Fibroblast of skin of left biceps (primary cell): ENCODE results near the gene CTNNA1.
A peak's percentile ranks its signal among the peaks of the same experiment; 100 is the strongest.
"Not testable (repeated sequence)": the region's sequence is repeated elsewhere in the genome, so short reads cannot be mapped to it uniquely, and the experiment has no call there.

ENCODE experiments used
- DNase-seq, 2 experiments: peaks; one replicate each; pipeline ENCODE4 v3.0.0-alpha.2; 2013; ENCODE audit warnings: low read depth in 2 of 2

Gene CTNNA1

GRCh38 chr5:138809391-138809790, 56.2 kb downstream of the CTNNA1 start:
- DNase-seq, result peak in 1 of 2 experiments; percentile 43

DNA sequence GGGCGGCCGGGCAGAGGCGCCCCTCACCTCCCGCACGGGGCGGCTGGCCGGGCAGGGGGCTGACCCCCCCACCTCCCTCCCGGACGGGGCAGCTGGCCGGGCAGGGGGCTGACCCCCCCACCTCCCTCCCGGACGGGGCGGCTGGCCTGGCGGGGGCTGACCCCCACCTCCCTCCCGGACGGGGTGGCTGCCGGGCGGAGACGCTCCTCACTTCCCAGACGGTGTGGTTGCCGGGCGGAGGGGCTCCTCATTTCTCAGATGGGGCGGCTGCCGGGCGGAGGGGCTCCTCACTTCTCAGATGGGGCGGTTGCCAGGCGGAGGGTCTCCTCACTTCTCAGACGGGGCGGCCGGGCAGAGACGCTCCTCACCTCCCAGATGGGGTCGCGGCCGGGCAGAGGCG, 57.6 kb downstream of the CTNNA1 start:
- not testable (repeated sequence) for DNase-seq

DNA sequence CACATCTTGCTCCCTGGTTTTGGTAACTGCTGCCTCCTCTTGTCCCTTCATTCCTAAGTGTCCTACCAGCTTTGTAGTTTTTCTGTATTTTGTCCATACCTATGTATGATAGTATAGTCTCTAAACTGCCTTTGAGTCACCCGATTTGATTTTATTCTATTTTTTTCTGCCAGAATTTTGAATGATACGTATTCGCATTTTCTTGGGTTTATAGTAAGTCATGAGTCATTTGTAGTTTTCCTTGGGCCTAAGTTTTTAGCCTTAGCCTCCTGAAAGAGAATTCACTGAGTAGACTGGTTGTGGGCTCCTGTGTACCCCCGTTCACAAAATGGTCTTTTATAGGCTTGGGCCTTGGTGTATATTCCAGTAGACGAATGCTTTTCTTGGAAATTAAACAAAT, 62.3 kb downstream of the CTNNA1 start:
- DNase-seq, result no peak

GRCh38 chr5:138817241-138817640, 64.0 kb downstream of the CTNNA1 start:
- DNase-seq, result no peak

DNA sequence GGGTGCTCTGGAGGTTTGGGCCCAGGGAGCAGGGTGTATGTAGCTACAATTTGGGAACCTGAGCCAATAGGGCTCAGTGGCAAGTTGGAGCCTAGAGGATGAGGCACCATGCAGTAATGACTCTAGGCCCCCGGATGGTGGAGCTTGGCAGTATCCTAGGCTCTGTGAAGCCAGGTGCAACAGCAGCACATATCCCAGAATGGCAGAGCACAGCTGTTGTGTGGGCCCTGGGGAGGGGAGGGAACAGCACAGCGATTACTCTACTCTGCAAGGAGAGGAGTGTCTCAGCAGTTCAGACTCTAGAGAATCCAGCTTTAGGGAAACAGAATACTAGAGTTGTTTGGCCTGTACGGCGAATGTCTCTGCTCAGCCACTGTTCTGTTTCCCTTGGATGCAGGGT, 65.9 kb downstream of the CTNNA1 start:
- DNase-seq, result no peak

- no peak for DNase-seq
These were observed 67.5 kb downstream of the CTNNA1 start for GRCh38 chr5:138820695-138821094.

GRCh38 chr5:138824516-138824915, 71.3 kb downstream of the CTNNA1 start:
- DNase-seq, result no peak

DNA sequence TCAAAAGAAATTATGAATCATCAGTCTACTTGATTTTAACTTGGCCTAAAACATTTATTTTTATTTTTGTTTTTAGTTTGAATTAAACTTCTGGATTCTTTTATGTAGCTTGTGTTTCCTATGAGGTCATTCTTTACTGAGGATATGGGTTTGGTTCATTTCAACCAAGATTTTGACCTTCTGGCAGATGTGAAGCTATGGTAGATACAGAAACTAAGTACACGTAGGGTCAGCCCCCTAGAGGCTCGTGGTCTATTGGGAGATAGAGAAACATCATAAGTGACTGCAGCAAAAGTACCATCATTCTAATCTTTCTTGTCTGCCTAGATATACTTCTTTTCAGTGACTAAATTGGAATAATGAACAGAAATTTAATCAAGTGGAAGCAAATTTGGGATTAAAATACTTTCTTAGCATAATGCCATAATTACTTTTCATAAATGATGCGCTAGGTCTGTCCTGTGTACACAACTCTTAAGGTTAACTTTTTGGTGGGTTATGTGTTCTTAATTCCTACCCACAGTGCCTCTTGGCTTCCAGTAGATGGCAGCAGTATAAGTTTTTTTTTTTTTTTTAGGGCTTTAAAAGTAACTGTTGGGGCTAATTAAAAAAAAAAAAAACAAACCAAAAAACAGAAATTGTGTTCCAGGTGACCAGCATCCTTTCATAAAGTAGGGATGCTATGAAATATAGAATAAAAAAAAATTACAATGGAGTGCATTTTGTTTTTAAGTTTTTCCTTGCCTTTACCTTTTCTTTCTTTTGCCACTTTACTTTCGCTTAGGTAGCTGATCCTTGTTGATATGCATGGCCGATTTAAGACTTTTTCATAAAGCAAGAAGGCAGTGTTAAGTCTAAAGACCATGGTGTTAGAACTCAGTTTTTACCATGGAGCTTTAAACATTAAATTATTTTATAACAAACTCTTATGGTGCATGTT, 72.0 kb downstream of the CTNNA1 start:
- DNase-seq, result no peak

DNA sequence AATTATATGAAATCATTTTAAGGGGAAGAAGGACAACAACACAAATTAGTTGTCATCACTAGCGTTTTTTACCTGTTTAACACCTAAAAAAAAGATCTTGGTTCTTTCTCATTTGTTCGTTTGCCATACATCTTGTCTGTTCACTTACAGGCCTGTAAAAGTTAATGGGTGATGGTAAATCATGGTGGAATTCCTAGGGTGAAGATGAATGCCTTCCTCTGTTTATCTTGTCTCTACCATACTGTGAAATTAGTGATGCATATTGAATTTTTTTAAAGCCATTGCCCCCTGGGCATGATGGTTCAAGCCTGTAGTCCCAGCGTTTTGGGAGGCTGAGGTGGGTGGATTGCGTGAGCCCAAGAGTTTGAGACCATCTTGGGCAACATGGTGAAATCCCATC, 75.3 kb downstream of the CTNNA1 start:
- no peak for DNase-seq

GRCh38 chr5:138829341-138829740, 76.1 kb downstream of the CTNNA1 start:
- no peak for DNase-seq

- no peak for DNase-seq
These were observed 78.5 kb downstream of the CTNNA1 start for GRCh38 chr5:138831703-138832102.

DNA sequence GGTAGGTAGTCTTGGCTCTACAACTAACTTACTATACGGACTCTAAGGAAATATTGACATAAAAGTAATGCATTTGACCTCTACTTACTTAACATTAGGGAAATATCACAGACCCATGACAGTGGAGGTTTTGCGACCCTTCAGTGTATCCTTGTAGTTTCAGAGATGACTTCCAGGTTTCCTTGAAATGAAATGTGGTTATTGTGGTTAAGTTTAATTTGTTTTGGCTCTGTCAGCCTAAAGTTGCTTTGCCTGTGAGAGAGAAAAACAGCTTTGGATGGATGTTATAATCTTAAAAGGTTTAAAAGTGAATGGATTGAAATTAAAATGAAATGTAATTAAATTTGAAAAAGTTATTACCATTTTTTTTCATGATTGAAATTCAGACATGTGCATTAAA, 79.0 kb downstream of the CTNNA1 start:
- no peak for DNase-seq

GRCh38 chr5:138833080-138833479, 79.9 kb downstream of the CTNNA1 start:
- DNase-seq, result no peak

DNA sequence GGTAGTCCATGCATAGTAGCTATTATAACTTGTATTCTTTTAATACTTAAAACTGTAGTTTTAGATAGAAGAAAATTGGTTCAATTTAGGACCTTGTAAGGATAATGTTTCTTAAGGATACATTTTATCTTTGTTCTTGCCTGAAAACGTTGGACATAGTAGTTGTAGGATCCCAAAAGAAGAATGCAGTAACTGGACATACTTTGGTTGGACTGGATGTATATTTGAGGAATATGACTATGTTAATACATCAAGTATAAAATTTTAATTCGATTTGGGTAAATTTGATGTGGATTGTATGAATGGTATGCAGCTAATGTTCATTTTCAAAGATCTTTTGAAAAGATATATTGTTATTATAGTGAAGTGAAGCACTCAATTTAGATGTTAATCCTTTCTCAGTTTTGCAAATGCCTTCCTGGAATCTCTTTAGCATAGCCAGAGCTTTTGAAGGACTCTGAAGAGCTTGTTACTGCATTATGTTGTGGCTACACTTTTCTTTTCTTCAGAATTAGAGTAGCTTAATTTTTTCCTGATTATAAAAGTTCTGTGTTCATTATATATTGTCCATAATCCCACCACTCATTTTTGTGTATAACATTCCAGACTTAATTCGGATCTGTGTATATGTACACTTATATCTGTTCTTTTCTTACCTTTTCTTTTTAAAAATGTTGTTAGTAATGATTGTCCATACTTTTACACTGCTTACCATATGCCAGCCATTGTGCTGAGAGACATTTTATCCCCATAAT, 80.7 kb downstream of the CTNNA1 start:
- DNase-seq, result no peak

DNA sequence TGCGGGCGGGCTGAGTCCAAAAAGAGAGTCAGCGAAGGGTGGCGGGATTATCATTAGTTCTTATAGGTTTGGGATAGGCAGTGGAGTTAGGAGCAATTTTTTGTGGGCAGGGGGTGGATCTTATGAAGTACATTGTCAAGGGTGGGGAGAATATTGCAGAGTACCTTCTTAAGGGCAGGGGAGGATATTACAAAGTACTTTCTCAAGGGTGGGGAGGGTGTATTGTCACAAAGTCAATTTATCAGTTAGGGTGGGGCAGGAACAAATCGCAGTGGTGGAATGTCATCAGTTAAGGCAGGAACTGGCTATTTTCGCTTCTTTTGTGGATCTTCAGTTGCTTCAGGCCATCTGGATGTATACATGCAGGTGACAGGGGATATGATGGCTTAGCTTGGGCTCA, 81.6 kb downstream of the CTNNA1 start:
- DNase-seq, result not testable (repeated sequence)

GRCh38 chr5:138837160-138837559, 83.9 kb downstream of the CTNNA1 start:
- DNase-seq, result no peak

- no peak for DNase-seq
These were observed 86.9 kb downstream of the CTNNA1 start for GRCh38 chr5:138840103-138840502.

- DNase-seq, result no peak
These were observed 88.3 kb downstream of the CTNNA1 start for GRCh38 chr5:138841531-138841930.

DNA sequence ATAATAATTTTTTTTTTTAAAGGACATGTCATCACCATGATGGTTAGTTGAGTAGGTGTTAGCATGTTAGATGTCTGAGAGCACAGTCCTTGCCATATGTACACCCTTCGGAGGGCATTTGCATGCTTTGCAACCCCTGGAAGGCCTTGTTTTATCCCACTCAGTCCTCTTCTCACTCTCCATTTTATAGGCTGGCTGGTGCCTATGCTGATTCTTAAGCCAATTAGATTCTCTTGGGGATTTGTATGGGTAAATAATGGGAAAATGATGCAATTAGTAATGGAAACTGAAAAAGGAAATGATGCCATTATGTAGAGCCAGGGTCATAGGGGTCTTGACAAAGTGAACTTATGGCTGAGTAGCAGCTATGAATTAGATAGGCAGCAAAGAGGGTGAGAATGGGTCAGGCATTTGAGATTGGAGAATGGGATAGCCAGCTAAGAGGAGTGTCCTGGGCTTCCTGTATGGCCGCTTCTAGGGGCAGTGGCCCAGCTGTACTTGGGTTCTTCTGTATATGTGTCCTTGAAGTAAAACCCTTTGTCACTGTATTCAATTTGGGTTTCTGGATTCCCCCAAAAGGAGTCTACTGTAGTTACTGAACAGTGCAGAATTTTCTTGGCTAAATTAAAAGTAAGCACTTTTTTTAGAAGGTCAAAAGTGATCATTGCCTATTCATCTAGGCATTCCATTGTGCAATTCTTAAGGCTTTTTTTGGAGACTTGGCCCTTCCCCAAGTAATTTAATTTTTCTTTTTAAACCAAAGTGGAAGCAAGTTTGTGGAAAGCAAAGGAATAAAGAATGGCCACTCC, 90.3 kb downstream of the CTNNA1 start:
- DNase-seq, result no peak

DNA sequence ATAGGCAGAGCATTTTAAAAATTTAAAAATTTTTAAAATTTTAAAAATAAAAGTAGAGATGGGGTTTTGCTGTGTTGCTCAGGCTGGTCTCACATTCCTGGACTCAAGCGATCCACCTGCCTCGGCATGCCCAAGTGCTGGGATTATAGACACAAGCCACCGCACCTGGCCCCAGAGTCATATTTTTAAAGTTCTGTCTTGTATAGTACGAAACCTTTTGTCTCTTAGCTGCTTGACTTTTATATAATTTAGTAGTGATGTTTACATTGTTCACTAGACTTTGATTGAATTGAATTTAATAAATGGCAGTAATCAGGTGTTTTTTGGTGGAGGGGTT, 90.9 kb downstream of the CTNNA1 start:
- no peak for DNase-seq

DNA sequence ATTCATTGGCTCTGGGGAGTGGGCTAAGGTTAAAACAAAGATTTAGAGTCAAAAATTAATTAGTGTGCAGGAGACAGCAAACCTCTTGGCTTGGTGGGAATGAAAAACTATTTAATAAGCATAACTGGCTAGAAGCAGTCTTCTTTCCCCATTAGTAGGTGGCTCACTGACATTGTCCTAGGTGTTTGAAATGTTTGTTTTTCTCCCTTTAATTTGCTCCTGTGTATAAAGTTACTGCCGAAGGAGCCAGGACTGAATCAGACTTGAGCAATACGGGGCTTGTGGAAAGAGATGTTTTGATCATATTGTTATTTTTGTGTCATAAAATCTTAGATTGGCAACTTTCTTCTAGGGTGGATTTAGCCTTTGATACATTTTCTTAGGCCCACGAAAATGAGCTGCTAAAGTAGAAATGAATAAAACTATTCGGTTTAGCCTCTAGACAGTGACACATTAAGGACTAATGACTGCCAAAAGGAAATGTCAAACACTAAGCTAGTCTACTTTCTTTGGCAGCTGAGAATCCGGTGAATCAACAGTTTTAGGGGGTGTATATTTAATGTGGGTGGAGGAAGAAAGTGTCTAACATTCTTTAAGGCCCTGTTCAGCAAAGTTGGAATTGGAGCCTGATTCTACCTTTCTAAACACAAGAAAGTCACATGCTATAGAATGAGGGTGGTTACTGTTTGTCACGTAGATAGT, 91.7 kb downstream of the CTNNA1 start:
- peak; percentile 37 to 49 for DNase-seq

DNA sequence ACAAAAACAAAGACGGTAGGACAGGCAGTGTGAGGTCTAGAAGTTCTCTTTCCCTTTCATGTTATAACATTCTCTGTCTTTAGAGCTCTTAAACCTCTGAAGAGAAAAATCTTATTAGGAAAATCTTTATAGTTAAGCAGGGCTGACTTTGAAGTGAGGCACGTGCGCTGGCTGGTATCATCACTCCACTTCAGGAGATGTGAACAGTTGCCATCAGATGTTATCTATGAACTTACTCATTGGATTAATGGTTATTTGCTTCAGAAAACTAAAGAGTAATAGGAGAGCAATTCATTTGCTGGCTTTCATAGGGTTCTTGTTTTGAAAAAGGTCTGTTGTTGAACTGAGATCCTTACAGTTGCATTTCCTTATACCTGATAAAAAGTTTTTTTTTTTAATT, 96.2 kb downstream of the CTNNA1 start:
- no peak for DNase-seq
